ENCODE measurements around the gene NAALADL1.

The NAALADL1 gene

DNA sequence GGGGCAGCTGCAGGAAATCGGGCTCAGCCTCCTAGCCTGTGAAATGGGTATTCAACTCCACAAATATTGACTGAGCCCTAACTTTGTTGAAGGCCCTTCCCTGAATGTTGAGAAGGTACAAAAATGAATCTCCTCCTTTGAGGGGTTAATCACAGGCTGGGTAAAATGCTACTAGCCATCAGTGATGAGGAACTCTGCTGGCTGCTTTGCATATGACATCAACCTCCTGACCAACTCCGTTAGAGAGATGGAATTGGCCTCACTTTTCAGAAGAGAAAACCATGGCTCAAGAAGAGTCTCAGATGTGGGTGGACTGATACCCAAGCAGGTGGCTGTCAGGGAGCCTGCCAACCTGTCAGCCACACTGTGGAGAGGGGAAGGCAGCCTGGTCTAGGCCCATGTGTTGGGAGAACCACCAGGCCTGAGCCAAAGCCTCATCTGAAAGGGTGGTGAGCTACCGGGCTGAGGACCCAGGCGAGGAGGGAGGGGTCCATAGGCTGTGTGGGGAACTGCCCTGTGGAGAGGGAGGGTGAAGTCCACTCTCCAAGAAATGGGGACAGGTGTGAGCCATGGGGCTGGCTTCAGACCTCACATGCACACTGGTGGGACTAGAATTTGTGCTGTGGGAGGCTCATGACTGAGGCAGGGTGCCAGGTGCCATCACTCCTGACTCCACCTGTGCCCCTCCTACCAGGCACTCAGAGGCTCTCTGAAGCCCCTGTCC, 13.7 kb upstream of the NAALADL1 start:
- in situ Hi-C loops (cut with MboI; ENCODE audit: low sequenced_read_pairs, unreplicated experiment) = no loop called here
- peak; percentile 70 for DNase-seq (ENCODE audit: low spot score)

DNA sequence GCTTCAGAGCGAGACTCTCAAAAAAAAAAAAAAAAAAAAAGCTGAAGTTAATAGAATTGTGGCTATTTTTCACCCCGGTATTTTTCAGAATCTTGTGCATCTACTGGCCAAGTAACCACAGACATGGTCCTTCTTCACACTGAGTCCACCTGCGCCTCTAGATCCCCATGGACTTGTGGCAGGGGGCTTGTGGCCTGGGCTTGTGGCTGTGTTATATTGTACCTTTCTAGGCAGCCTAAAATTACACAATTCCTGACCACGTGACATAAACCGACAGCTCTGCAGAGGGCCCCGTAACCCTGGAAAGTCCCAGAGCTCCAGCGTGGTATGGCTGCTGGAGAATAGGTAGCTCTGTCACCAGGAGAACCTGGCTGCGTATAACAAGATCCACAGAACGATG, 10.9 kb upstream of the NAALADL1 start:
- in situ Hi-C loops (cut with MboI; ENCODE audit: low sequenced_read_pairs, unreplicated experiment) = no loop called here
- no peak for DNase-seq (ENCODE audit: low spot score)
- TF ChIP-seq, protein P1, sequence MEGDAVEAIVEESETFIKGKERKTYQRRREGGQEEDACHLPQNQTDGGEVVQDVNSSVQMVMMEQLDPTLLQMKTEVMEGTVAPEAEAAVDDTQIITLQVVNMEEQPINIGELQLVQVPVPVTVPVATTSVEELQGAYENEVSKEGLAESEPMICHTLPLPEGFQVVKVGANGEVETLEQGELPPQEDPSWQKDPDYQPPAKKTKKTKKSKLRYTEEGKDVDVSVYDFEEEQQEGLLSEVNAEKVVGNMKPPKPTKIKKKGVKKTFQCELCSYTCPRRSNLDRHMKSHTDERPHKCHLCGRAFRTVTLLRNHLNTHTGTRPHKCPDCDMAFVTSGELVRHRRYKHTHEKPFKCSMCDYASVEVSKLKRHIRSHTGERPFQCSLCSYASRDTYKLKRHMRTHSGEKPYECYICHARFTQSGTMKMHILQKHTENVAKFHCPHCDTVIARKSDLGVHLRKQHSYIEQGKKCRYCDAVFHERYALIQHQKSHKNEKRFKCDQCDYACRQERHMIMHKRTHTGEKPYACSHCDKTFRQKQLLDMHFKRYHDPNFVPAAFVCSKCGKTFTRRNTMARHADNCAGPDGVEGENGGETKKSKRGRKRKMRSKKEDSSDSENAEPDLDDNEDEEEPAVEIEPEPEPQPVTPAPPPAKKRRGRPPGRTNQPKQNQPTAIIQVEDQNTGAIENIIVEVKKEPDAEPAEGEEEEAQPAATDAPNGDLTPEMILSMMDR (IDR thresholded peaks at IDR 0.05; ENCODE audit: borderline replicate concordance, control extremely low read depth, extremely low read depth, insufficient read depth, missing control alignments) = no peak

More for the DNA sequence above, 13.7 kb upstream of the NAALADL1 start:
- TF ChIP-seq, protein P1 (IDR thresholded peaks at IDR 0.05; ENCODE audit: borderline replicate concordance, control extremely low read depth, extremely low read depth, insufficient read depth, missing control alignments) = no peak

DNA sequence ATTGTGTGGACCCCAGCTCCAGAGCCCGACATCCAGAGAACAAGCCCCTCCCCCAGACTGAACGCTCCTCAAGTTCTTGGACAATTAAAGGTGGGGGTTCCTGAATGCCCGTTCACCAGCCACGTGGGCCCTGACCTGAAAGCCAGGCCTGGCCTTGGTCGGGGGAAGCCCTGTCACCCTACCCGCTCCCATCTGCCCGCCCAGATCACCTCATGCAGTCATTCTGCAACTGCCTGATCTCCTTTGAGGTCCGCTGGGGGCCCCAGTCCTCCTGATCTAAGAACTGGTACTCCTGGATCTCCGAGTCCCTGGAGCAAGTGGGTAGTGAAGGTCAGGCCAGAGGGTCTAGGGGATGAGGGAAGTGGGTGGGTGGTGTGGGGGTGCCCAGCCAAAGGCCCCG, 9.1 kb upstream of the NAALADL1 start:
- TF ChIP-seq, protein P1 (IDR thresholded peaks at IDR 0.05; ENCODE audit: borderline replicate concordance, control extremely low read depth, extremely low read depth, insufficient read depth, missing control alignments) = no peak
- in situ Hi-C loops (cut with MboI; ENCODE audit: low sequenced_read_pairs, unreplicated experiment) = no loop called here
- peak; percentile 76 for DNase-seq (ENCODE audit: low spot score)

DNA sequence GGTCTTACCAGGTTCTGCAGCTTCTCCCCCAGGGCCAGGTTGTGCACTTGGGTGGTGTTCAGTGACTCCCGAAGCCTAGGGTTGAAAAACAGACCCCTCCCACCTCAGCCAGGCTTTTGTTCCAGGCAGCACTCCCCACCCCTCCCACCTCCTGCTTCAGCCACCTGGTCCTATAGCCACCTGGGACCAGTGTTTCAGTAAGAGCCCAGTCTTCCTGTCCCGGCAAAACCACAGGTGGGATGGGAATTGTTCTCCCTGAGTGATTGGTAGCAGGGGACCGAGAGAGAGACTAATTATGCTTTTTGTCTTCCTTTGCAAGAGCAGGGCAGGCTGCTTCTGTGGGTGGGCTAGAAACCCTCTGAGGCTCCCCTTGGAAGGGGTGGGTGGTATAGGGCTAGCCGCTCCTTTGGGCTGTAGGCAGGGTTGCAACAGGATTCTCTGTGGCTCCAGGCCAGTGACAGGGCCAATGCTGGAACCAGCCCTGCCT, 8.5 kb upstream of the NAALADL1 start:
- TF ChIP-seq, protein P1 (IDR thresholded peaks at IDR 0.05; ENCODE audit: borderline replicate concordance, control extremely low read depth, extremely low read depth, insufficient read depth, missing control alignments) = no peak
- no peak for DNase-seq (ENCODE audit: low spot score)
- in situ Hi-C loops (cut with MboI; ENCODE audit: low sequenced_read_pairs, unreplicated experiment) = no loop called here

DNA sequence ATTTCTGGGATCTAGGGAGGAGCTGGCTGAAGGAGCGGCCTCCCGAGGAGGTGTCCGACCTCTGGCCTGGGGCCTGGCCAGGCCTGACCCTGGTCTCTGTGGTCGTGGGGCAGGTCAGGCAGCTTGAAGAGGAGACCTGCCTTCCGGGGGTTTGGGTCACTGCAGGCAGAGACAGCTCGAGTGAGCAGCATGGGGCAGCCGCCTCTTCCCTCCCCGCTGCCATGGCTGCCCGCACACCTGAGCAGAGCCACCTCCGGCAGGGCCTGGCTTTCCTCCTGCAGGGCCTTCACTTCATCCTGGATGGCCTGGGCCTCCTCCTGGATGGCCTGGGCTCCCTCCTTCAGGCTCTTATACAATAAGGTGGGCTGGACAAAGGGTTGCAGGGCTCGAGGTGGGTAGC, 8.0 kb upstream of the NAALADL1 start:
- in situ Hi-C loops (cut with MboI; ENCODE audit: low sequenced_read_pairs, unreplicated experiment) = no loop called here
- DNase-seq (ENCODE audit: low spot score) = no peak
- TF ChIP-seq, protein P1 (IDR thresholded peaks at IDR 0.05; ENCODE audit: borderline replicate concordance, control extremely low read depth, extremely low read depth, insufficient read depth, missing control alignments) = no peak

DNA sequence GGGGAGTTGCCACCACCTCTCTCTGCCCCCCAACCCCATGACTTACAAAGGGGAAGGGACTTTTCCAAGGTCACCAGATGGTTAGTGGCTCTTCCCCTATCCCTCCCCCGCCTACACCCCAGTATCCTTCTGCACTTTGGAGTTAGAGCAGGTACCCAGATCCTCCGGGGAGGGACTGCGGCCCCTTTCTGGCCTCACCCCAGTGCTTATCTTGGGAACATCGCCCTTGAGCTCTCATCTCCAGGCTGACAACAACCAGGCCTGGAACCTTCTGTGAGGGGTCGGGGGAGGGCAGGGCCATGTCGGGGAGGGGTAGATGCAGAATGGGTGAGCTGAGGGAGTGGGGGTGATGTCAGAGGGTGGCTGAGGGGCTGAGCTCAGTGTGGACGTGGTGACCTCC, 7.5 kb upstream of the NAALADL1 start:
- in situ Hi-C loops (cut with MboI; ENCODE audit: low sequenced_read_pairs, unreplicated experiment) = no loop called here
- TF ChIP-seq, protein P1 (IDR thresholded peaks at IDR 0.05; ENCODE audit: borderline replicate concordance, control extremely low read depth, extremely low read depth, insufficient read depth, missing control alignments) = no peak
- no peak for DNase-seq (ENCODE audit: low spot score)

Data from GM13976 (cell line).